ENCODE results near the gene PRKAG2. TPM values are rescaled to one million over a fixed set of nuclear protein-coding genes. Genes with fewer than 3 reads are reported as not detected.

Gene PRKAG2
- total RNA-seq, 1 donor from 2014 or later, result 21.1 TPM

GRCh38 chr7:151673216-151673615 lies 203.7 kb downstream of the PRKAG2 start:
- H3K27me3 ChIP-seq (ENCODE audit: control insufficient read depth, insufficient read depth, low read length), result no peaks in the 10 kb centered on the region
- no peak for TF ChIP-seq CTCF (IDR thresholded peaks at IDR 0.05; ENCODE audit: insufficient read depth, low read length, poor library complexity, severe bottlenecking)
- no peak for DNase-seq (ENCODE audit: low read depth)
- no peak overlapping the region for H3K4me3 ChIP-seq (ENCODE audit: low read depth, low read length)
- H3K36me3 ChIP-seq (ENCODE audit: control insufficient read depth, insufficient read depth, low read length), result no peaks in the 10 kb centered on the region

GRCh38 chr7:151672716-151673115 lies 204.2 kb downstream of the PRKAG2 start:
- TF ChIP-seq CTCF (IDR thresholded peaks at IDR 0.05; ENCODE audit: insufficient read depth, low read length, poor library complexity, severe bottlenecking), result no peak
- H3K27me3 ChIP-seq (ENCODE audit: control insufficient read depth, insufficient read depth, low read length), result no peaks in the 10 kb centered on the region
- DNase-seq (ENCODE audit: low read depth), result no peak
- H3K36me3 ChIP-seq (ENCODE audit: control insufficient read depth, insufficient read depth, low read length), result no peaks in the 10 kb centered on the region
- H3K4me3 ChIP-seq (ENCODE audit: low read depth, low read length), result no peak overlapping the region

- TF ChIP-seq CTCF (IDR thresholded peaks at IDR 0.05; ENCODE audit: insufficient read depth, low read length, poor library complexity, severe bottlenecking), result no peak
- no peaks in the 10 kb centered on the region for H3K27me3 ChIP-seq (ENCODE audit: control insufficient read depth, insufficient read depth, low read length)
- no peak for DNase-seq (ENCODE audit: low read depth)
- no peaks in the 10 kb centered on the region for H3K36me3 ChIP-seq (ENCODE audit: control insufficient read depth, insufficient read depth, low read length)
- no peak overlapping the region for H3K4me3 ChIP-seq (ENCODE audit: low read depth, low read length)
Observed at GRCh38 chr7:151671514-151671913, 205.4 kb downstream of the PRKAG2 start.

- Histone ChIP-seq H3K36me3 (ENCODE audit: control insufficient read depth, insufficient read depth, low read length) (no peaks in the 10 kb centered on the region), H3K27me3 (ENCODE audit: control insufficient read depth, insufficient read depth, low read length) (no peaks in the 10 kb centered on the region), H3K4me3 (ENCODE audit: low read depth, low read length) (no peak overlapping the region)
- no peak for DNase-seq (ENCODE audit: low read depth)
- no peak for TF ChIP-seq CTCF (IDR thresholded peaks at IDR 0.05; ENCODE audit: insufficient read depth, low read length, poor library complexity, severe bottlenecking)
Observed at GRCh38 chr7:151669762-151670161, 207.2 kb downstream of the PRKAG2 start.

- no peak for DNase-seq (ENCODE audit: low read depth)
- H3K27me3 ChIP-seq (ENCODE audit: control insufficient read depth, insufficient read depth, low read length), result no peaks in the 10 kb centered on the region
- no peaks in the 10 kb centered on the region for H3K36me3 ChIP-seq (ENCODE audit: control insufficient read depth, insufficient read depth, low read length)
- TF ChIP-seq CTCF (IDR thresholded peaks at IDR 0.05; ENCODE audit: insufficient read depth, low read length, poor library complexity, severe bottlenecking), result no peak
- H3K4me3 ChIP-seq (ENCODE audit: low read depth, low read length), result no peak overlapping the region
Observed at GRCh38 chr7:151666886-151667285, 210.0 kb downstream of the PRKAG2 start.

- no peak overlapping the region for H3K4me3 ChIP-seq (ENCODE audit: low read depth, low read length)
- no peak for TF ChIP-seq CTCF (IDR thresholded peaks at IDR 0.05; ENCODE audit: insufficient read depth, low read length, poor library complexity, severe bottlenecking)
- no peaks in the 10 kb centered on the region for H3K27me3 ChIP-seq (ENCODE audit: control insufficient read depth, insufficient read depth, low read length)
- no peaks in the 10 kb centered on the region for H3K36me3 ChIP-seq (ENCODE audit: control insufficient read depth, insufficient read depth, low read length)
- DNase-seq (ENCODE audit: low read depth), result no peak
Observed at GRCh38 chr7:151665368-151665767, 211.5 kb downstream of the PRKAG2 start.
